Measurements from ENCODE around the gene TMEM239. TPM values are rescaled to one million over a fixed set of nuclear protein-coding genes. Genes with fewer than 3 reads are reported as not detected.

Gene TMEM239
- polyA plus RNA-seq, 1 donor from 2014 or later: not detected

DNA sequence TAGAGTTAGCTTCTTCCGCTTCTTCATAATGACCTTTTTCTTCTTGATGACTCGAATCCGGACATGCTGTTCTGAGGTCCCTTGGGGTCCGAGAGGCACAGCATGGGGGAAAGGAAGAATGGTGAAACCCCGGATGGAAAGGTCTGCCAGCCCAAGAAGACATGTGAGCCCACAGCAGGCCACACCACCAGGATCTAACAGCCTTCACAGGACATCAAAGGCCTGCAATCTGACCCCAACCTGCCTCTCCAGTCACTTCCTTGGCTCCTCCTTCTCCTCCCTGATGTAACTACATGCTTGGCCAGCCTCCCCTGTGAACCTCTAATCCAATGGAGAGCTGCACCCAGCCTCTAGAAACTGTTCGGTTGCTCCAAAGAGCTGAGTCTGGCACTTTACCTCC is 17.4 kb upstream of the TMEM239 start:
- no peaks in the 10 kb centered on the region for H3K9me3 ChIP-seq (ENCODE audit: low read length)
- H3K36me3 ChIP-seq (ENCODE audit: insufficient read depth, low read length): no peaks in the 10 kb centered on the region
- H2AFZ ChIP-seq (ENCODE audit: low read depth, low read length): no peak overlapping the region
- H3F3A ChIP-seq (ENCODE audit: insufficient read depth, low read length, poor library complexity, severe bottlenecking): no peaks in the 10 kb centered on the region
- no peak overlapping the region for H3K27ac ChIP-seq (ENCODE audit: low read length)
- TF ChIP-seq TAF1 (IDR thresholded peaks at IDR 0.05; ENCODE audit: low read depth) (no peak), MXI1 (conservative IDR thresholded peaks at IDR 0.05; ENCODE audit: poor library complexity, severe bottlenecking) (no peak), SMC3 (conservative IDR thresholded peaks at IDR 0.05; ENCODE audit: poor library complexity) (no peak), EZH2 (IDR thresholded peaks at IDR 0.05; ENCODE audit: borderline replicate concordance, insufficient read depth, low read length, poor library complexity, severe bottlenecking) (no peak), RAD21 (conservative IDR thresholded peaks at IDR 0.05) (no peak), EP300 (conservative IDR thresholded peaks at IDR 0.05; ENCODE audit: poor library complexity, severe bottlenecking) (no peak), POLR2AphosphoS5 (IDR thresholded peaks at IDR 0.05) (no peak)
- TF ChIP-seq, protein P1, sequence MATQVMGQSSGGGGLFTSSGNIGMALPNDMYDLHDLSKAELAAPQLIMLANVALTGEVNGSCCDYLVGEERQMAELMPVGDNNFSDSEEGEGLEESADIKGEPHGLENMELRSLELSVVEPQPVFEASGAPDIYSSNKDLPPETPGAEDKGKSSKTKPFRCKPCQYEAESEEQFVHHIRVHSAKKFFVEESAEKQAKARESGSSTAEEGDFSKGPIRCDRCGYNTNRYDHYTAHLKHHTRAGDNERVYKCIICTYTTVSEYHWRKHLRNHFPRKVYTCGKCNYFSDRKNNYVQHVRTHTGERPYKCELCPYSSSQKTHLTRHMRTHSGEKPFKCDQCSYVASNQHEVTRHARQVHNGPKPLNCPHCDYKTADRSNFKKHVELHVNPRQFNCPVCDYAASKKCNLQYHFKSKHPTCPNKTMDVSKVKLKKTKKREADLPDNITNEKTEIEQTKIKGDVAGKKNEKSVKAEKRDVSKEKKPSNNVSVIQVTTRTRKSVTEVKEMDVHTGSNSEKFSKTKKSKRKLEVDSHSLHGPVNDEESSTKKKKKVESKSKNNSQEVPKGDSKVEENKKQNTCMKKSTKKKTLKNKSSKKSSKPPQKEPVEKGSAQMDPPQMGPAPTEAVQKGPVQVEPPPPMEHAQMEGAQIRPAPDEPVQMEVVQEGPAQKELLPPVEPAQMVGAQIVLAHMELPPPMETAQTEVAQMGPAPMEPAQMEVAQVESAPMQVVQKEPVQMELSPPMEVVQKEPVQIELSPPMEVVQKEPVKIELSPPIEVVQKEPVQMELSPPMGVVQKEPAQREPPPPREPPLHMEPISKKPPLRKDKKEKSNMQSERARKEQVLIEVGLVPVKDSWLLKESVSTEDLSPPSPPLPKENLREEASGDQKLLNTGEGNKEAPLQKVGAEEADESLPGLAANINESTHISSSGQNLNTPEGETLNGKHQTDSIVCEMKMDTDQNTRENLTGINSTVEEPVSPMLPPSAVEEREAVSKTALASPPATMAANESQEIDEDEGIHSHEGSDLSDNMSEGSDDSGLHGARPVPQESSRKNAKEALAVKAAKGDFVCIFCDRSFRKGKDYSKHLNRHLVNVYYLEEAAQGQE (IDR thresholded peaks at IDR 0.05; ENCODE audit: borderline replicate concordance): no peak
- TF ChIP-seq, protein P2, sequence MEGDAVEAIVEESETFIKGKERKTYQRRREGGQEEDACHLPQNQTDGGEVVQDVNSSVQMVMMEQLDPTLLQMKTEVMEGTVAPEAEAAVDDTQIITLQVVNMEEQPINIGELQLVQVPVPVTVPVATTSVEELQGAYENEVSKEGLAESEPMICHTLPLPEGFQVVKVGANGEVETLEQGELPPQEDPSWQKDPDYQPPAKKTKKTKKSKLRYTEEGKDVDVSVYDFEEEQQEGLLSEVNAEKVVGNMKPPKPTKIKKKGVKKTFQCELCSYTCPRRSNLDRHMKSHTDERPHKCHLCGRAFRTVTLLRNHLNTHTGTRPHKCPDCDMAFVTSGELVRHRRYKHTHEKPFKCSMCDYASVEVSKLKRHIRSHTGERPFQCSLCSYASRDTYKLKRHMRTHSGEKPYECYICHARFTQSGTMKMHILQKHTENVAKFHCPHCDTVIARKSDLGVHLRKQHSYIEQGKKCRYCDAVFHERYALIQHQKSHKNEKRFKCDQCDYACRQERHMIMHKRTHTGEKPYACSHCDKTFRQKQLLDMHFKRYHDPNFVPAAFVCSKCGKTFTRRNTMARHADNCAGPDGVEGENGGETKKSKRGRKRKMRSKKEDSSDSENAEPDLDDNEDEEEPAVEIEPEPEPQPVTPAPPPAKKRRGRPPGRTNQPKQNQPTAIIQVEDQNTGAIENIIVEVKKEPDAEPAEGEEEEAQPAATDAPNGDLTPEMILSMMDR (IDR thresholded peaks at IDR 0.05; ENCODE audit: poor library complexity, severe bottlenecking): no peak
- peak overlapping the region; percentile 75 for H3K4me3 ChIP-seq (ENCODE audit: low read length)
- peak overlapping the region; percentile 63 for H3K9ac ChIP-seq (ENCODE audit: low read length)
- no peaks in the 10 kb centered on the region for H3K79me2 ChIP-seq (replicated peaks; ENCODE audit: insufficient read depth, low read length)
- peaks cover 40% of the 10 kb centered on the region for H3K27me3 ChIP-seq (ENCODE audit: insufficient read depth, low read depth, low read length)
- no peaks in the 10 kb centered on the region for H4K20me1 ChIP-seq (ENCODE audit: insufficient read depth)
- no peak overlapping the region for H3K4me2 ChIP-seq (ENCODE audit: low read length)
- no peaks in the 10 kb centered on the region for H3K9me2 ChIP-seq (ENCODE audit: insufficient read depth, low read length)

DNA sequence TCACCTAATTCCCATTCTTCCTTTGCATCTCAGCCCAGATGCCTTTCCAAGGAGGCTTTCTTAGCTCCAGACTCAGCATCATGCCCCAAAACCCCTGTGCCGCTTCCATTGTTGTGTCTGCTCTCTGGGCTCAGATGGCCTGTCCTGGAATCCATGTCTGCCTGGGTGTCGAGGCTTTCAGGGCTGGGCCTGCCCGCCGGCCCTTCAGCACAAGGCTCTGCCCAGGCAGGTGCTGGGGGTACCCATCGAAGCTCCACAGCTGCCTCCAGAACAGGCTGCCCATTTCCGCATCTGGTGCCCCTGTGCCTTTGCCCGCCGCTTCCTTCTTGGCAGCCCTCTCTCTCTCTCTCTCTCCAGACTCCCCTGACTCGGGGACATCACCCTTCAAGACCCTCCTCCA is 16.9 kb upstream of the TMEM239 start:
- no peaks in the 10 kb centered on the region for H3F3A ChIP-seq (ENCODE audit: insufficient read depth, low read length, poor library complexity, severe bottlenecking)
- H3K27me3 ChIP-seq (ENCODE audit: insufficient read depth, low read depth, low read length): peaks cover 45% of the 10 kb centered on the region
- peak overlapping the region; percentile 63 for H3K9ac ChIP-seq (ENCODE audit: low read length)
- H4K20me1 ChIP-seq (ENCODE audit: insufficient read depth): no peaks in the 10 kb centered on the region
- peak overlapping the region; percentile 25 for H3K4me2 ChIP-seq (ENCODE audit: low read length)
- TF ChIP-seq POLR2AphosphoS5 (IDR thresholded peaks at IDR 0.05) (no peak), MXI1 (conservative IDR thresholded peaks at IDR 0.05; ENCODE audit: poor library complexity, severe bottlenecking) (no peak), RAD21 (conservative IDR thresholded peaks at IDR 0.05) (no peak), SMC3 (conservative IDR thresholded peaks at IDR 0.05; ENCODE audit: poor library complexity) (no peak), EP300 (conservative IDR thresholded peaks at IDR 0.05; ENCODE audit: poor library complexity, severe bottlenecking) (no peak), EZH2 (IDR thresholded peaks at IDR 0.05; ENCODE audit: borderline replicate concordance, insufficient read depth, low read length, poor library complexity, severe bottlenecking) (no peak), TAF1 (IDR thresholded peaks at IDR 0.05; ENCODE audit: low read depth) (no peak)
- TF ChIP-seq, protein P2 (IDR thresholded peaks at IDR 0.05; ENCODE audit: poor library complexity, severe bottlenecking): no peak
- TF ChIP-seq, protein P1 (IDR thresholded peaks at IDR 0.05; ENCODE audit: borderline replicate concordance): no peak
- H3K9me2 ChIP-seq (ENCODE audit: insufficient read depth, low read length): no peaks in the 10 kb centered on the region
- H3K36me3 ChIP-seq (ENCODE audit: insufficient read depth, low read length): no peaks in the 10 kb centered on the region
- peak overlapping the region; percentile 46 for H2AFZ ChIP-seq (ENCODE audit: low read depth, low read length)
- H3K27ac ChIP-seq (ENCODE audit: low read length): peak overlapping the region; percentile 29
- H3K9me3 ChIP-seq (ENCODE audit: low read length): no peaks in the 10 kb centered on the region
- peak overlapping the region; percentile 75 for H3K4me3 ChIP-seq (ENCODE audit: low read length)
- no peaks in the 10 kb centered on the region for H3K79me2 ChIP-seq (replicated peaks; ENCODE audit: insufficient read depth, low read length)

Data from neural cell (in vitro differentiated cells).